Measurements from ENCODE around the gene HNRNPUL1. TPM values are rescaled to one million over a fixed set of nuclear protein-coding genes. Genes with fewer than 3 reads are reported as not detected.

HNRNPUL1 gene
- total and polyA plus RNA-seq, 2 donors (not counting 3 experiments of a cell fraction or from before 2014, with no cell fraction given) = 83.2 to 261 TPM

DNA sequence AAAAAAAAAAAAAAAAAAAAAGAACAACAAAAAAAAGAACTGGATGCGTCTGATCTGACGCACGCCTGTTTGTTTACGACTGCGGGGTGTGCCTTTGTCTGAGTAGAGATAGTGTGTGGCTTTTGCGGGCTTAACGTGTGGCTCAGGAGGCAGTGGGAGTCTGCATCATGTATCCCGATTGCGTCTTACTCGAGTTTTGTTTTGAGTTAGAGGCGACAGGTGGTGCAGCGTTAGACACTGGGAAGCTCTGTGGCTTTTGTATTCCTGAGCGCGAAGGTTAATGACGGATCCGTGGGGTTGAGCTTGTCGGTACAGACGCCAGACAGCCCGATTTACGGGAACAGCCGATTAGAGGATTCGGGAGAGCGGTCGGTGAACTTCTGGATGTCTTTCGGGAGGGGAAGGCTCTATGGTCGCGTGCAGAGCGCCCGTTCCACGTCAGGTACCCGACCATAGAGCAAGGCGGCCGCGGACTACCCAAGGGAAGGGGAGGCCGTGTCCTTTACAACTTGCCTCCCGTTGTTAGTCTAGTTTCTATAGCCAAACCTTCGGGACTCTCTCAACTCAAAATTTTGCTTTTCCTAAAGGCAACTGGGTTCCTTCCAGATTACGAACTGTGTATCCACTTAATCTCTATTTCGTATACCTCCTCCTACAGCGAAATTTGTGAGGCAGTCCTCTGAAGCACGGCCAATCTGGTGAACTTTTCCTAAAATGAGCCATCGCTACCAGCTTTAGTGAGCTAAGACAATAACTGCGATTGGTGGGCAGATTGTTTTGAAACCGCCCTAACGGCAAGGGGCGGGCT lies 926 bp upstream of the HNRNPUL1 start:
- intact Hi-C loops (cut with micrococcal nuclease) = loop anchor here (2.0 kb wide), 1 partner anchor 288 kb away; no protein-coding TSS in a partner anchor
- TF ChIP-seq GATA2 (IDR thresholded peaks at IDR 0.05; ENCODE audit: insufficient read depth, insufficient read length, low read depth, low read length) (no peak), POLR2AphosphoS5 (IDR thresholded peaks at IDR 0.05; ENCODE audit: insufficient read depth, low read depth, low read length) (peak; percentile 29), JUN (IDR thresholded peaks at IDR 0.05; ENCODE audit: borderline replicate concordance, insufficient read depth, insufficient read length, low read depth) (no peak), EZH2 (IDR thresholded peaks at IDR 0.05; ENCODE audit: borderline replicate concordance, low read depth, low read length, severe bottlenecking) (no peak), POLR2A (IDR thresholded peaks at IDR 0.05; ENCODE audit: low read depth, low read length) (peak; percentile 31)
- TF ChIP-seq, protein P1, sequence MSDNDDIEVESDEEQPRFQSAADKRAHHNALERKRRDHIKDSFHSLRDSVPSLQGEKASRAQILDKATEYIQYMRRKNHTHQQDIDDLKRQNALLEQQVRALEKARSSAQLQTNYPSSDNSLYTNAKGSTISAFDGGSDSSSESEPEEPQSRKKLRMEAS (IDR thresholded peaks at IDR 0.05; ENCODE audit: insufficient read depth, insufficient read length) = no peak
- TF ChIP-seq, protein P2, sequence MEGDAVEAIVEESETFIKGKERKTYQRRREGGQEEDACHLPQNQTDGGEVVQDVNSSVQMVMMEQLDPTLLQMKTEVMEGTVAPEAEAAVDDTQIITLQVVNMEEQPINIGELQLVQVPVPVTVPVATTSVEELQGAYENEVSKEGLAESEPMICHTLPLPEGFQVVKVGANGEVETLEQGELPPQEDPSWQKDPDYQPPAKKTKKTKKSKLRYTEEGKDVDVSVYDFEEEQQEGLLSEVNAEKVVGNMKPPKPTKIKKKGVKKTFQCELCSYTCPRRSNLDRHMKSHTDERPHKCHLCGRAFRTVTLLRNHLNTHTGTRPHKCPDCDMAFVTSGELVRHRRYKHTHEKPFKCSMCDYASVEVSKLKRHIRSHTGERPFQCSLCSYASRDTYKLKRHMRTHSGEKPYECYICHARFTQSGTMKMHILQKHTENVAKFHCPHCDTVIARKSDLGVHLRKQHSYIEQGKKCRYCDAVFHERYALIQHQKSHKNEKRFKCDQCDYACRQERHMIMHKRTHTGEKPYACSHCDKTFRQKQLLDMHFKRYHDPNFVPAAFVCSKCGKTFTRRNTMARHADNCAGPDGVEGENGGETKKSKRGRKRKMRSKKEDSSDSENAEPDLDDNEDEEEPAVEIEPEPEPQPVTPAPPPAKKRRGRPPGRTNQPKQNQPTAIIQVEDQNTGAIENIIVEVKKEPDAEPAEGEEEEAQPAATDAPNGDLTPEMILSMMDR (IDR thresholded peaks at IDR 0.05; ENCODE audit: extremely low read depth in 1 of 2, insufficient read depth in 1 of 2, low read depth in 1 of 2, low read length in 2 of 2) = no peak
- Histone ChIP-seq H3K9me1 (replicated peaks; ENCODE audit: control insufficient read depth, extremely low read depth, insufficient read depth, low read length) (no peaks in the 10 kb centered on the region), H3K79me2 (ENCODE audit: control insufficient read depth, insufficient read depth, low read length) (peaks cover 40% of the 10 kb centered on the region), H3K9ac (replicated peaks; ENCODE audit: extremely low read depth, insufficient read depth, low read length) (peak overlapping the region; percentile 94), H3K4me1 (ENCODE audit: control insufficient read depth, extremely low read depth, insufficient read depth, low read length) (peaks cover 18% of the 10 kb centered on the region), H2AFZ (ENCODE audit: low read depth, low read length) (peak overlapping the region; percentile 16), H3K4me3 (replicated peaks in 1 of 3; ENCODE audit: insufficient read depth in 1 of 3, low read depth in 1 of 3, low read length in 3 of 3) (peak overlapping the region; percentile 33 to 81 (median 80)), H3K27ac (ENCODE audit: insufficient read depth, low read depth, low read length) (peak overlapping the region; percentile 90), H4K20me1 (replicated peaks; ENCODE audit: control insufficient read depth, extremely low read depth, insufficient read depth, low read length) (no peaks in the 10 kb centered on the region), H3K27me3 (ENCODE audit: control insufficient read depth in 2 of 2, insufficient read depth in 2 of 2, low read length in 2 of 2) (no peaks in the 10 kb centered on the region), H3K4me2 (ENCODE audit: insufficient read depth, low read length) (peak overlapping the region; percentile 80), H3K9me3 (replicated peaks; ENCODE audit: control insufficient read depth, insufficient read depth, low read length) (no peaks in the 10 kb centered on the region), H3K36me3 (ENCODE audit: control insufficient read depth in 2 of 2, extremely low read depth in 1 of 2, insufficient read depth in 2 of 2, low read length in 2 of 2) (peaks cover 7 to 12% of the 10 kb centered on the region in 2 experiments)
- ChIA-PET CTCF (interaction anchor here (0.7 to 7.2 kb wide), 15 partner anchors 9 to 89 kb away, joined by 3 to 244 read pairs (median 8); partner anchors contain the start of gene AXL), POLR2A (interaction anchor here (0.7 to 1.7 kb wide), 4 partner anchors 37 to 842 kb away, joined by 3 to 6 read pairs (median 4); no protein-coding TSS in a partner anchor)
- FAIRE-seq (no peak), DNase-seq (ENCODE audit: low read depth, low spot score) (no peak)
- BruUV-seq (replicated peaks) = TSS peak; percentile 22
- dilution Hi-C loops (cut with MboI; ENCODE audit: extremely low pct_ligation_motif_present, low sequenced_read_pairs) = no loop called here

Data from endothelial cell of umbilical vein (primary cell).